ENCODE results near the gene ZNF467.

Gene ZNF467

DNA sequence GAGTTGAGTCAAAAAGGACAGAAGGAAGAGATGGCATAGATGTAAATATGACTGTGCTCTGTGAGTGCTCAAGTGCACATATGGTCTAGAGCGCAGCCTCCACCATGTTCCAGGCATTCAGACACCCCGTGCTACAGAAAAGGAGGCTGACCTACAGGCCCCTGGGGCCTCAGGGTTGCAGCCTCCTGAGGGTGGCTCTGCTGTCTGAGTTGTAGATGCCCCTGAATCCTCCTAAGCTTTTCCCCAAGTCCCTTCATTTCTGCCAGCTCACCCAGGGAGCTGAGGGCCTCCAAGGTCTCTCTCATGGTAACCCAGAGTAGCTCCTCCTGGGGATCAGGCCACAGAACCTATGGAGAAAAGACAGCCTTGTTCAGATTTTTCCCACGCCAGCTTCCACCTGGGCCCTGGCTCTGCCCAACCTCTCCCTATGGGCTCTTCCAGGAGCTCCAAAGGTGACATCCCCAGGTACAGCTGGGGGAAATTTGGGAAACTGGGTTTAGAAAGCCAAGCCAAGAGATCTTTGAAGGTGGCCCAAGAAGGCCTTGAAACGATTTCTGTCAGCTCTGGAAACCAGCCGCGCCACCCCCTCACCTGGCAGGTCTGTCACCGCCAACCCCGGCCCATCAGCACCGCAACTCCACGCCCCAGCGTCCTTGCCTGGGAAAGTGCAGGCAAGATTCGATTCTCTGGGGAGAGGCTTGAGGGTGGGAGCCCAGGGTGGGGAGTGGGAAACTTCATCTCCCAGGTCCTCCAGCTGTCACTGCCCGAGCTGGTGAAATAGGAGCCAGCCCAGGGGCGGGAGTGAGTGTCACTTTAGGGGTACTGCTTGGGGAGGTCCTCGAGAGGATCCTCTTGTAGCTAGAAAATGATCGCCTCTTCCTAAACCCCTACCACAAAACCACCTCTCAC lies 2.4 kb downstream of the ZNF467 start:
- no peak for DNase-seq (ENCODE audit: low spot score)

DNA sequence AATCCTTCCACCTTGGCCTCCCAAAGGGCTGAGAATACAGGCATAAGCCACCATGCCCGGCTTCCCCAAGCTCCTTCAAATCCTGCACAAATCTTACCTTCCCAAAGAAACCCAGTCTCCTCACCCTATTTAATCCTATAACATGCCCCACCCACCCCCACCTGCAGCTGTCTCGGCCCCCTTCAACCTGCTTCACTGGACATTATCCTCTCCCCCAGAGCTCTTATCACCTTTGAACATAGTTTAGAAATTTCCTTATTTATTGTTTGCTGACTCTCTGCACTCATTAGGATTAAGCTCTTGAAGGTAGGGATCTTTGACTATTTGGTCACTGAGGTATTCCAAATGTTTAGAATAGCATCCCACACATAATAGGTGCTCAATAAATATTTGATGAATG lies 3.5 kb downstream of the ZNF467 start:
- no peak for DNase-seq (ENCODE audit: low spot score)

DNA sequence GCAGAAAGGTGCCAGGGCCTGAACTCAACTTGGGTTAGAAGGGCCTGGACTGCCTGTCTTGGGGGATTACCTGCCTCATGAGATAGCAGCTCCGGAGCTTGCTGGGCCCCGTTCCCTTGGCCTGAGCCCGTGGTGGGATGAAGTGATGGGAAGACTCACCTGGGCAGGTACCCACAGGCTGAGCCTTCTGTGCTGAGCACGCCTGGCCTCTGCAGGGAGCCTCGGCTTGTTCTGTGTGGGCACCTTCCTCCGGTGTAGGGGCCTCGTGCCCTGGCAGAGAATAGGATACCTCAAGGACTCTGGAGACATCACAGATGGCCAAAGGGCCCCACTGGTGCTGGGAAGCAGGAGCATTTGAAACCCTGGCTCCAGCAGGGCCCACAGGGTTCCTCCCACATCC lies 4.5 kb downstream of the ZNF467 start:
- no peak for DNase-seq (ENCODE audit: low spot score)

DNA sequence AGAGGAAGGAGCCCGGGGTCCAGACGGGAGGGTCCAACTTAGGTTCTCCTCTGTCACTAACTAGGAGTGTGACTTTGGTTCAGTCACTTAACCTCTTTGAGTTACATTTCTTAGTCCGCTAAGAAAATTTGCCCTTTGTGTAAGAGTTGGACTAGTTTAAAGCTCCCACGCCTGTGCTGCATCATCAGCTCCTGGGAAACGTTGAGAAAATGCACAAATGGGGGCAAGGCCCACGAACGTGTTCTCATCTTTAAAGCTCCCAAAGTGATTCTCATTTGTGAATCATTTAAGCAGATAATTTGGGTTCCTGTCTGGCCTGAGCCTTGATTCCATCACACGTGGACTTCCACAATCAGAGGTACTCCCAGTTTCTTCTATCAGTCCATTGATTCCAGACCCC lies 6.3 kb downstream of the ZNF467 start:
- DNase-seq (ENCODE audit: low spot score), result no peak

DNA sequence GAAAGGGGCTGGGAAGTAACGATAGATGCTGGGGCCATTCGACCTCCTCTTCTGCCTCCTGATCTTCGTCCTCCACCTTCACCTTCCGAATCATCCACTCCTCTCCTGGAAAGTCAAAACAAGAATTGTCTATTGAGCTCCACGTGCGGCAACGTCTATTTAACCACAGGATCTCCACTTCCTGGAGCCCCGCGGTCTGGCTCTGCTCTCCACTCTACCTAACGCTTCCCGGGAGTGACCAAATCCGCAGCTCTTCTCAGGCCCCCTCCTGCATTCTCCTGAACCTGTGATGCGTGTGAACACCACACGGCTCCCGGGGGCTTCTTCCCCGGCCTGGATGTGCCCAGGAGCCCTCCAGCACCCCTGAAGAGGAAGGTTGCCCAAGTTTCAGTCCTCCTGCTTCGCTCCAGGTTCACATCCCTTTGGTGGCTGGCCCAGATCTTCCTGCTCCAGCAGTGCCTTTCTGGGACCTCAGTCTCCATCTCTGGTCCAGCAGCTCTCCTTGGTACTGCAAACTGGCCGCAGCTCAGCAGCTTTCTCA lies 7.2 kb downstream of the ZNF467 start:
- DNase-seq (ENCODE audit: low spot score), result no peak

- no peak for DNase-seq (ENCODE audit: low spot score)
Measured at GRCh38 chr7:149765399-149766121, 7.8 kb downstream of the ZNF467 start.

GRCh38 chr7:149764481-149765398 lies 8.6 kb downstream of the ZNF467 start:
- no peak for DNase-seq (ENCODE audit: low spot score)

DNA sequence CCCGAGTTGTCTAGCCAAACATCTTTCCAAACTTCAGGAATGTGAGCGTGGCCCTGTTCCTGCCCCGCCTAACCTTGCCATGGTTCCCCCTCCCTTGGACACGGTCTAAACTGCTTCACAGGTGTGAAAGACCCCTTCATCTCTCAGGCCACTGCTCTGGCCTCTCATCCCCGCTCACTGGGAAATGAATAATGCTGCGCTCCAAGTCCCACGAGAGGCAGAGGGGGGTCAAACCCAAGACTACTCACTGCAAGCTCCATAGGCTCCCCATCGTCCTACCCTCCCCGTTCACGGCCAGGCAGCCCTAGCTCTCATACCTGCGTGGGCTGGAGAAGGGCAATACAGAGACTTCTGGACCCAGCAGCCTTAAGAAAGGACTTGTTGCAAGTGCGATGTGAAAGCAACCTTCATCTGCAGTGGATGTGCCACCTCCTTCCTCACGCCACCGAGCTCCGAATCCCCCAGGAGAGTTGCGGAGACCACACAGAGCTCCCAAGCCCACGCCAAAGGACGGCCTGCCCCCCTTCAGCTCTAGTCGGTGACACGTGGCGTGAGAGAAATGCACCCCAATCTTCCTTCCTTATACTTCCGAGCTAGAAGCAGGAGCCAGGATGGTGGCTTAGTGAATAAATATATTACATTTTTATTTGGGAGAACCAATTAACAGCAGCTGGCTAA lies 9.7 kb downstream of the ZNF467 start:
- no peak for DNase-seq (ENCODE audit: low spot score)

DNA sequence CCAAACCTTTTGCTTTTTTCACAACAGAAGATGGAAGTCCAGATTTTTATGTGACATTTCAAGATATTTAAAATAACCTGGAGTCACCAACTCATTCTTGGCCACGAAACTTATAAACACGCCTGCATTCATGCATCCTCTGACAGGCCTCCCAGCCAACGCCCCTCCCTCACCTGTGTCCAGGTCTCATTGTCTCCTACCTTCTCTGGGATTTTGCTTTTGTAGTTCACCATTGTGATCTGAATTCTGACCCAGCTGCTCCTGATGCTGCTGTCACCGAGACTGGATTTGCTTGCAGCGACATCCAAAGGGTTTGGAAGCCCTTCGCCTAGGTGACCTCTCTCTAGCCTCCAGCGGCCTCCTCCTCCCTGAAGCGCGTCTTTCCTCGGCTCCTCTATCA lies 10.8 kb downstream of the ZNF467 start:
- no peak for DNase-seq (ENCODE audit: low spot score)

DNA sequence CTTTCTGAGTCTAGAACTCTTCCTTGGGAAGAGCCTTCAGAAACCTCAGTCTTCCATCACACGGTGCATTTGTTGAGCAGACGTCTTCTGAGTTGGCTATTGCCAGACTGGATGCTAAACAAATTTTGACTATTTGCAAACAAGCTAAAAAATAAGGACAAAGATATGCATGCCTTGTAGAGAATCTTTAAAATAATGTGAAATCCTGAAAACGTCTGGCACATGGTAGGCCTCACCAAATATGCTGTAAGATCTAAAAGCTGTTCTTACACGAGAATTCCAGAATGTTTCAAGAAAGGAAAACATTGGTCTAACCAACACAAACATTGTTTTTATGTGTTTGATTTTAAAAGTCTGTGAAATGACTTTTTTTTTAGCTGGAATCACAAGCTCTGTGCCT lies 11.3 kb downstream of the ZNF467 start:
- DNase-seq (ENCODE audit: low spot score), result no peak

DNA sequence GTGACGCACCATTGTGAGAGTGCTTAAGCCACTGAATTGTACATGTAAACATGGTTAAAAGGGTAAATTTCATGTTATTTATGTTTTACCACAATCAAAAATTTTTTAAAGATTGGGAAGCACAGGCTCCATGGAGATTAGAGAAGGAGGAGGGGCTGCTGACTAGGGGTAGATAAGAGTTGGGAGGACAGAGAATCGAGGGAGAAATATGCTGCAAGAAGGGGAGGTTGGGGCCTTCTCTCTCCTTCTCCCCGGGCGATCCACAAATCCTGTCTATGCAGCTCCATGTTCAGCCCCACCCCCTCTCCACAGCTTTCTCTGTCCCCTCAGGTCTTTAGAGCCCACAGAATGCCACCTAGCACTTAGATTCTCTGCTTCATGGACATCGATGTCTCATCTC lies 12.1 kb downstream of the ZNF467 start:
- no peak for DNase-seq (ENCODE audit: low spot score)

DNA sequence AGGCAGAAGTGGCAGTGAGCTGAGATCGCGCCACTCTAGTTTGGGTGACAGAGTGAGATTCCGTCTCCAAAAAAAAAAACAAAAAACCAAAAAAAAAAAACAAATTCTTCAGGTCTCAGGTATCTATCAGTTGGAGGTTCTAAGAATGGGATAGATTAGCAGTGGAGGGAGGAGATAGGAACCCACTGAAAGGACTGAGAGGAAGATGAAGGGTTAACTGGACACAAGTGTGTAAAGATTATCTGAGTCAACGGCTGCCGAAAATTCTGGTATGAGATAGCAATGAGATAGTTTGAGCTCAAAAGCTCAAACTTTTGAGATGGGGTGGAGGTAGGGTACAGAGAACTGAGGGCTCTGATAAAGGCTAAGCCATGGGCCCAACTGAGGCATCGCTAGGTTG lies 12.8 kb downstream of the ZNF467 start:
- no peak for DNase-seq (ENCODE audit: low spot score)

GRCh38 chr7:149759093-149759860 lies 14.1 kb downstream of the ZNF467 start:
- no peak for DNase-seq (ENCODE audit: low spot score)

DNA sequence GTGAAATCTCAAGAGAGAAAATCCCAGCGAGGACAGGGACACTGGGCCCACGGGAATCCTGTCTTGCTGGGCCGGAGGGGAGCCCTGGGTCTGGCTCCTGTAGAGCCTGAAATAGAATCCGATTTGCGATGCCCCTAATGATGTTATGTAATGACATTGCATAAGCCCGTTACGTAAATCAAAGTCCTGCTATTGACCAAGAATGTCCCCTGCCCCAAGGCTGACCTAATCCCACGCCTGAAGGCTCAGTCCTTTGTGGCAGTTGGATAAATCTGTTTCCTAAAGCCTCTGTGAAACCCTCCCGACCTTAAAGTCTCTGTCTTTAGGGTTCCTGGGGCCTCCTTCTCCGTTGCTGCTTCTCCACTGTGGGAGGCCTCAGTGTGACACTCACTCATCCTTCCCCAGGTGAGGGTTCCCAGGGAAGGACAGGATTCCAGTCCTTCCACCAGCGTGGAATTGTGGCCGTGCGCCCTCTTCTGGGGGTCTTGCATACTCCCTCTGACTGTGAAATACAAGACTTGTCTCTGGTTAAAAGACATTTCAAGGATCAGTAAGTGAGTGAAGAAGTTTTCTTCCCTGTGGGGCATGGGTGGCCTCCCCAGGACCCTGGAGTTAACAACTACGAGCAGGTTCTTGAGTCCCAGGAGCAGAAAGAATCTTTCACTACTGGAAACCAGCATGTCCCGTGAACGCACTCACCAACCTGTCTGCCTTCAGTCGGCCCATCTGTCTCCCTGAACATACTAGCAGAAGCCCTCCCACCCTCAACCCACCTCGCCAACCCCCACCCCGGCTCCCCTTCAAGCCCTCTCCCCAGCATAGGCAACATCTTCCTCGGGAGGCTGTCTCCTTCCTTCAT lies 19.8 kb downstream of the ZNF467 start:
- DNase-seq (ENCODE audit: low spot score), result peak; percentile 63

DNA sequence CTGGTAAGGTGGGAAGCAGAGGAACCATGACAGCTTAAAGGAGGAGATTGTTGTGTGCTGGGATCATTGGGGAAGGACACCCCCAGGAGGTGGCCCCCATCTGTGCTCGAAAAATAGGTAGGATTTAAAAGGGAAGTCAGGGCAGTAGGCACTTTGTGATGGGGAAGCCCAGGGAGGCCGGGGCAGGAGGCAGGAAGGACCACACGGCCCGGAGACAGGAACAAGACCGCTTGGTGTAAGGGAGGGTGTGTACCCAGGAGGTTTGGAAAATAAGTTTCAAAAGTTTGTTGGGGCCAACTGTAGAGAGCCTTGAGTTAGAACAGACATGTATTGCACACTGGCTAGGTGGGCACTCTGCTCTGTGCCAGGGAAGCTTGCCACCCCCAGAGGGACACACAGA lies 20.7 kb downstream of the ZNF467 start:
- no peak for DNase-seq (ENCODE audit: low spot score)

GRCh38 chr7:149751043-149751775 lies 22.2 kb downstream of the ZNF467 start:
- no peak for DNase-seq (ENCODE audit: low spot score)

DNA sequence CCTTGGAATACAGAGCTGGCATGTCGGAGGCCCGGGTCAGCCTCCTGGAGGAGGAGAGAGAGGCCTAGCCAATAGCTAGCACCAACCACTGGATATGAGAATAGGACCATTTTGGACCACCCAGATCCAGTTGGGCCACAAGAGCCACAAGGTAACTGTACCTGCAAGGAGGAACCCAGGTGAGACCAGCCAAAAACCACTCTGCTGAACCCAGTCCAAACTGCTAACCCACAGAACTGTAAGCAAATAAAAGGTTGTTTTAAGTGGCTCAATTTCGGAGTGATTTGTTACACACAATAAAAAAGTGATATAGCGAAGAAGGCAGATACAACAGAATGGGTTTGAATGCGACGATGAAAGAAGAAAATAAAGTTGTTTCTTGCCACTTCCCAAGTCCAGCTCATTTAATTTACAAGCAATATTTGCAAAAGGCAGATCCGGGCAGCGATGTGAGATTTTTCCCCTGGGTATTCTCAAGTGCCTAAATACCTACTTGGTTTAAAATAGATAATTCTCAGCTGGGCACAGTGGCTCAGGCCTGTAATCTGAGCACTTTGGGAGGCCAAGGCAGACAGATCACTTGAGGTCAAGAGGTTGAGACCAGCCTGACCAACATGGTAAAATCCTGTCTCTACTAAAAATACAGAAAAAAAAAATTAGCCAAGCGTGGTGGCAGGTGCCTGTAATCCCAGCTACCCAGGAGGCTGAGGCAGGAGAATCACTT lies 23.1 kb downstream of the ZNF467 start:
- DNase-seq (ENCODE audit: low spot score), result no peak
